Vagina (tissue), 2 donors: ENCODE measurements around the gene LY6G5B.

ENCODE experiments used
- POLR2A ChIP-seq, 2 donors: fragments of 450-650 bp; IDR thresholded peaks; one replicate each; pipeline ENCODE4 v1.6.1; 2017; ENCODE audit warnings: antibody characterized with exemption in 2 of 2, mild to moderate bottlenecking in 2 of 2, moderate library complexity in 2 of 2
- POLR2AphosphoS5 ChIP-seq, 2 donors: sonication (generic); formaldehyde crosslinking; IDR thresholded peaks; one replicate each; pipeline ENCODE4 v1.9.0; 2017; ENCODE audit warnings: antibody characterized with exemption in 2 of 2, mild to moderate bottlenecking in 2 of 2, low read depth in 1 of 2; ENCODE audit not compliant: insufficient read depth in 1 of 2
- TF ChIP-seq, protein P1 (sequence below), 3 experiments: fragments of 450-650 bp in 2 of 3; fragments of 200-600 bp in 1 of 3; sonication (generic) in 1 of 3; IDR thresholded peaks; one replicate each; pipeline ENCODE4 v1.5.1; 2017 to 2019; ENCODE audit warnings: antibody characterized with exemption in 3 of 3, mild to moderate bottlenecking in 2 of 3, moderate library complexity in 2 of 3

- TF ChIP-seq, protein P1, sequence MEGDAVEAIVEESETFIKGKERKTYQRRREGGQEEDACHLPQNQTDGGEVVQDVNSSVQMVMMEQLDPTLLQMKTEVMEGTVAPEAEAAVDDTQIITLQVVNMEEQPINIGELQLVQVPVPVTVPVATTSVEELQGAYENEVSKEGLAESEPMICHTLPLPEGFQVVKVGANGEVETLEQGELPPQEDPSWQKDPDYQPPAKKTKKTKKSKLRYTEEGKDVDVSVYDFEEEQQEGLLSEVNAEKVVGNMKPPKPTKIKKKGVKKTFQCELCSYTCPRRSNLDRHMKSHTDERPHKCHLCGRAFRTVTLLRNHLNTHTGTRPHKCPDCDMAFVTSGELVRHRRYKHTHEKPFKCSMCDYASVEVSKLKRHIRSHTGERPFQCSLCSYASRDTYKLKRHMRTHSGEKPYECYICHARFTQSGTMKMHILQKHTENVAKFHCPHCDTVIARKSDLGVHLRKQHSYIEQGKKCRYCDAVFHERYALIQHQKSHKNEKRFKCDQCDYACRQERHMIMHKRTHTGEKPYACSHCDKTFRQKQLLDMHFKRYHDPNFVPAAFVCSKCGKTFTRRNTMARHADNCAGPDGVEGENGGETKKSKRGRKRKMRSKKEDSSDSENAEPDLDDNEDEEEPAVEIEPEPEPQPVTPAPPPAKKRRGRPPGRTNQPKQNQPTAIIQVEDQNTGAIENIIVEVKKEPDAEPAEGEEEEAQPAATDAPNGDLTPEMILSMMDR (IDR thresholded peaks at IDR 0.05) = no peak
- no peak for TF ChIP-seq POLR2AphosphoS5 (IDR thresholded peaks at IDR 0.05; ENCODE audit: insufficient read depth in 1 of 2, low read depth in 1 of 2)
- no peak for TF ChIP-seq POLR2A (IDR thresholded peaks at IDR 0.05)
These were observed 6.6 kb downstream of the LY6G5B start for GRCh38 chr6:31676322-31676903.
